Activated CD4-positive, alpha-beta memory T cell treated with anti-CD3 and anti-CD28 coated beads for 36 hours (primary cell): Measurements from ENCODE around the gene UNC5B. TPM values are rescaled to one million over a fixed set of nuclear protein-coding genes. Genes with fewer than 3 reads are reported as not detected.

Source experiments
- CTCF ChIA-PET: fragments of 350-600 bp; sonication (Branson Sonifier 250); formaldehyde crosslinking; loops from one replicate; lab custom pipeline; 2021; ENCODE audit warnings: antibody characterized with exemption, inconsistent platforms; lab: Charles Lee
- POLR2A ChIA-PET: fragments of 350-600 bp; sonication (Branson Sonifier 250); formaldehyde crosslinking; loops from one replicate; lab custom pipeline; 2021; ENCODE audit warnings: antibody characterized with exemption; lab: Charles Lee
- DNase-seq: peaks from one replicate; pipeline ENCODE4 v3.0.0-alpha.2; 2020
- H3K27ac Mint-ChIP-seq: one replicate; pipeline ENCODE4 v1.8.0; 2021; ENCODE audit warnings: mixed read lengths
- H3K27me3 Mint-ChIP-seq: one replicate; pipeline ENCODE4 v1.8.0; 2021; ENCODE audit warnings: mixed read lengths
- H3K36me3 Mint-ChIP-seq: one replicate; pipeline ENCODE4 v1.8.0; 2021; ENCODE audit warnings: mixed read lengths
- H3K4me1 Mint-ChIP-seq: one replicate; pipeline ENCODE4 v1.8.0; 2021; ENCODE audit warnings: low read depth, mixed read lengths
- H3K4me3 Mint-ChIP-seq: one replicate; pipeline ENCODE4 v1.8.0; 2021; ENCODE audit warnings: mild to moderate bottlenecking, mixed read lengths
- H3K9me3 Mint-ChIP-seq: one replicate; pipeline ENCODE4 v1.8.0; 2021; ENCODE audit warnings: mixed read lengths
- intact Hi-C: fragments of 100-400 bp; cut with micrococcal nuclease; formaldehyde crosslinking; loops from one replicate; pipeline ENCODE4 v1.15.1; 2023
- total RNA-seq, 2 experiments: library from RNA; stranded (reverse); gene quantifications; one replicate each; pipeline ENCODE4 v1.2.3, GENCODE V29; 2021

UNC5B gene
- total RNA-seq, 2 experiments from 2014 or later: 0.02 TPM; not detected in 1

- no peak for DNase-seq
- Mint-ChIP-seq H3K27me3 (no peaks in the 10 kb centered on the region), H3K36me3 (no peaks in the 10 kb centered on the region), H3K9me3 (no peaks in the 10 kb centered on the region), H3K4me1 (no peaks in the 10 kb centered on the region), H3K27ac (no peak overlapping the region), H3K4me3 (no peak overlapping the region)
- intact Hi-C loops: no loop called here
- ChIA-PET POLR2A (no interaction called here), CTCF (interaction anchor here (0.7 to 2.1 kb wide), 3 partner anchors 11 to 49 kb away, joined by 3 to 5 read pairs (median 3); partner anchors contain the start of gene SLC29A3)
Observed at GRCh38 chr10:71333129-71333887, 120.9 kb downstream of the UNC5B start.

GRCh38 chr10:71334221-71334791, 121.9 kb downstream of the UNC5B start:
- H3K36me3 Mint-ChIP-seq: no peaks in the 10 kb centered on the region
- no peak overlapping the region for H3K27ac Mint-ChIP-seq
- DNase-seq: no peak
- intact Hi-C loops: no loop called here
- no peak overlapping the region for H3K4me3 Mint-ChIP-seq
- POLR2A ChIA-PET: no interaction called here
- no peaks in the 10 kb centered on the region for H3K9me3 Mint-ChIP-seq
- no peaks in the 10 kb centered on the region for H3K27me3 Mint-ChIP-seq
- H3K4me1 Mint-ChIP-seq: no peaks in the 10 kb centered on the region
- CTCF ChIA-PET: interaction anchor here (1.5 kb wide), 1 partner anchor 21 kb away, joined by 6 read pairs; no protein-coding TSS in a partner anchor

- Mint-ChIP-seq H3K27me3 (no peaks in the 10 kb centered on the region), H3K36me3 (no peaks in the 10 kb centered on the region), H3K9me3 (no peaks in the 10 kb centered on the region), H3K27ac (no peak overlapping the region), H3K4me3 (no peak overlapping the region), H3K4me1 (no peaks in the 10 kb centered on the region)
- ChIA-PET CTCF (interaction anchor here (0.9 to 1.5 kb wide), 3 partner anchors 21 to 274 kb away, joined by 3 to 6 read pairs (median 3); no protein-coding TSS in a partner anchor), POLR2A (interaction anchor here (0.6 kb wide), 1 partner anchor 518 kb away, joined by 3 read pairs; no protein-coding TSS in a partner anchor)
- DNase-seq: no peak
- intact Hi-C loops: no loop called here
Observed at GRCh38 chr10:71335173-71335708, 122.9 kb downstream of the UNC5B start.

- no peaks in the 10 kb centered on the region for H3K36me3 Mint-ChIP-seq
- no peaks in the 10 kb centered on the region for H3K4me1 Mint-ChIP-seq
- ChIA-PET POLR2A (no interaction called here), CTCF (interaction anchor here (1.8 kb wide), 1 partner anchor 17 kb away, joined by 4 read pairs; the partner anchor contains the start of gene SLC29A3)
- H3K27ac Mint-ChIP-seq: no peak overlapping the region
- intact Hi-C loops: no loop called here
- H3K4me3 Mint-ChIP-seq: no peak overlapping the region
- DNase-seq: no peak
- H3K27me3 Mint-ChIP-seq: no peaks in the 10 kb centered on the region
- H3K9me3 Mint-ChIP-seq: no peaks in the 10 kb centered on the region
Observed at GRCh38 chr10:71336632-71337031, 124.3 kb downstream of the UNC5B start.

GRCh38 chr10:71337219-71337701, 124.9 kb downstream of the UNC5B start:
- POLR2A ChIA-PET: no interaction called here
- Mint-ChIP-seq H3K4me3 (no peak overlapping the region), H3K4me1 (no peaks in the 10 kb centered on the region), H3K27ac (no peak overlapping the region), H3K27me3 (no peaks in the 10 kb centered on the region), H3K9me3 (no peaks in the 10 kb centered on the region), H3K36me3 (no peaks in the 10 kb centered on the region)
- DNase-seq: no peak
- CTCF ChIA-PET: interaction anchor here (1.8 kb wide), 1 partner anchor 18 kb away, joined by 4 read pairs; the partner anchor contains the start of gene SLC29A3
- intact Hi-C loops: no loop called here

- H3K27ac Mint-ChIP-seq: no peak overlapping the region
- no peaks in the 10 kb centered on the region for H3K4me1 Mint-ChIP-seq
- no peaks in the 10 kb centered on the region for H3K27me3 Mint-ChIP-seq
- ChIA-PET CTCF (interaction anchor here (1.2 kb wide), 1 partner anchor 20 kb away, joined by 3 read pairs; the partner anchor contains the start of gene SLC29A3), POLR2A (no interaction called here)
- no peaks in the 10 kb centered on the region for H3K36me3 Mint-ChIP-seq
- no peaks in the 10 kb centered on the region for H3K9me3 Mint-ChIP-seq
- DNase-seq: no peak
- intact Hi-C loops: no loop called here
- no peak overlapping the region for H3K4me3 Mint-ChIP-seq
Observed at GRCh38 chr10:71338728-71339495, 126.5 kb downstream of the UNC5B start.

- Mint-ChIP-seq H3K36me3 (no peaks in the 10 kb centered on the region), H3K9me3 (no peaks in the 10 kb centered on the region), H3K27me3 (no peaks in the 10 kb centered on the region), H3K4me3 (no peak overlapping the region), H3K27ac (no peak overlapping the region), H3K4me1 (no peaks in the 10 kb centered on the region)
- ChIA-PET CTCF (interaction anchor here (0.7 to 1.5 kb wide), 3 partner anchors 21 to 367 kb away, joined by 3 read pairs; partner anchors contain the start of gene SLC29A3), POLR2A (no interaction called here)
- intact Hi-C loops: no loop called here
- DNase-seq: no peak
Observed at GRCh38 chr10:71339796-71340589, 127.6 kb downstream of the UNC5B start.

GRCh38 chr10:71342573-71343391, 130.4 kb downstream of the UNC5B start:
- Mint-ChIP-seq H3K27ac (no peak overlapping the region), H3K36me3 (no peaks in the 10 kb centered on the region), H3K4me1 (no peaks in the 10 kb centered on the region), H3K9me3 (no peaks in the 10 kb centered on the region), H3K4me3 (no peak overlapping the region), H3K27me3 (no peaks in the 10 kb centered on the region)
- DNase-seq: no peak
- POLR2A ChIA-PET: no interaction called here
- intact Hi-C loops: no loop called here
- CTCF ChIA-PET: interaction anchor here (1.5 kb wide), 1 partner anchor 206 kb away, joined by 3 read pairs; no protein-coding TSS in a partner anchor

- POLR2A ChIA-PET: no interaction called here
- Mint-ChIP-seq H3K4me1 (no peaks in the 10 kb centered on the region), H3K4me3 (no peak overlapping the region), H3K27ac (no peak overlapping the region), H3K9me3 (no peaks in the 10 kb centered on the region), H3K27me3 (no peaks in the 10 kb centered on the region), H3K36me3 (no peaks in the 10 kb centered on the region)
- CTCF ChIA-PET: interaction anchor here (1.1 to 1.5 kb wide), 2 partner anchors 11 to 206 kb away, joined by 3 read pairs; no protein-coding TSS in a partner anchor
- intact Hi-C loops: no loop called here
- no peak for DNase-seq
Observed at GRCh38 chr10:71343392-71343773, 131.0 kb downstream of the UNC5B start.

GRCh38 chr10:71344154-71344925, 132.0 kb downstream of the UNC5B start:
- ChIA-PET POLR2A (no interaction called here), CTCF (interaction anchor here (0.7 to 1.5 kb wide), 5 partner anchors 12 to 226 kb away, joined by 3 to 4 read pairs (median 3); no protein-coding TSS in a partner anchor)
- no peak for DNase-seq
- intact Hi-C loops: no loop called here
- H3K27ac Mint-ChIP-seq: no peak overlapping the region
- no peaks in the 10 kb centered on the region for H3K27me3 Mint-ChIP-seq
- H3K36me3 Mint-ChIP-seq: no peaks in the 10 kb centered on the region
- no peak overlapping the region for H3K4me3 Mint-ChIP-seq
- no peaks in the 10 kb centered on the region for H3K4me1 Mint-ChIP-seq
- H3K9me3 Mint-ChIP-seq: no peaks in the 10 kb centered on the region
